GM23338 (cell line): ENCODE results near the gene PTPRO. TPM values are rescaled to one million over a fixed set of nuclear protein-coding genes. Genes with fewer than 3 reads are reported as not detected.

Experiments
- ATAC-seq: fragments of 200-7000 bp; cut with Tn5 transposase; 3 replicates; pipeline ENCODE4 v1.9.1; 2020
- DNase-seq: peaks from one replicate; pipeline ENCODE4 v3.0.0-alpha.2; 2015; ENCODE audit warnings: low spot score
- H2AFZ ChIP-seq: fragments of 200-600 bp; sonication (generic); 2 replicates; pipeline ENCODE4 v1.8.0; 2016; ENCODE audit warnings: antibody characterized with exemption, mild to moderate bottlenecking, moderate library complexity
- H3F3A ChIP-seq: fragments of 200-600 bp; sonication (generic); replicated peaks from 2 replicates; pipeline ENCODE4 v1.8.0; 2017; ENCODE audit warnings: antibody characterized with exemption, mixed run types, low read depth
- H3K27ac ChIP-seq: fragments of 200-600 bp; sonication (generic); 2 replicates; pipeline ENCODE4 v1.6.1; 2016; ENCODE audit warnings: low read depth
- H3K27me3 ChIP-seq: fragments of 200-600 bp; sonication (generic); 2 replicates; pipeline ENCODE4 v1.8.0; 2016; ENCODE audit warnings: mild to moderate bottlenecking, mixed run types, moderate library complexity; ENCODE audit not compliant: insufficient read depth
- H3K36me3 ChIP-seq: fragments of 200-600 bp; sonication (generic); 2 replicates; pipeline ENCODE4 v1.8.0; 2016; ENCODE audit warnings: mild to moderate bottlenecking; ENCODE audit not compliant: insufficient read depth
- H3K4me1 ChIP-seq: fragments of 200-600 bp; sonication (generic); 2 replicates; pipeline ENCODE4 v1.8.0; 2016; ENCODE audit warnings: mild to moderate bottlenecking, moderate library complexity; ENCODE audit not compliant: insufficient read depth
- H3K4me2 ChIP-seq: fragments of 200-600 bp; sonication (generic); 2 replicates; pipeline ENCODE4 v1.7.1; 2017; ENCODE audit warnings: mixed run types
- H3K4me3 ChIP-seq: fragments of 200-600 bp; sonication (generic); 2 replicates; pipeline ENCODE4 v1.6.1; 2016; ENCODE audit warnings: mixed run types
- H3K79me2 ChIP-seq: fragments of 200-600 bp; sonication (generic); replicated peaks from 2 replicates; pipeline ENCODE4 v1.8.0; 2017; ENCODE audit warnings: mild to moderate bottlenecking; ENCODE audit not compliant: insufficient read depth
- H3K9me2 ChIP-seq: fragments of 200-600 bp; sonication (generic); 2 replicates; pipeline ENCODE4 v1.8.0; 2017; ENCODE audit not compliant: insufficient read depth
- H4K20me1 ChIP-seq: fragments of 200-600 bp; sonication (generic); replicated peaks from 2 replicates; pipeline ENCODE4 v1.8.0; 2017; ENCODE audit warnings: mild to moderate bottlenecking; ENCODE audit not compliant: insufficient read depth
- H3K27ac Mint-ChIP-seq: 2 replicates; pipeline ENCODE4 v1.8.0; 2020; ENCODE audit warnings: inconsistent platforms, mild to moderate bottlenecking, moderate library complexity, mixed read lengths
- H3K27me3 Mint-ChIP-seq: 3 replicates; pipeline ENCODE4 v1.8.0; 2022; ENCODE audit warnings: low read depth, mild to moderate bottlenecking, moderate library complexity, mixed read lengths, inconsistent platforms; ENCODE audit not compliant: insufficient read depth, poor library complexity
- H3K36me3 Mint-ChIP-seq: 3 replicates; pipeline ENCODE4 v1.8.0; 2021; ENCODE audit warnings: low read depth, mild to moderate bottlenecking, inconsistent platforms, moderate library complexity, mixed read lengths
- H3K4me1 Mint-ChIP-seq: 3 replicates; pipeline ENCODE4 v1.8.0; 2020; ENCODE audit warnings: mild to moderate bottlenecking, inconsistent platforms, mixed read lengths
- H3K4me3 Mint-ChIP-seq: 3 replicates; pipeline ENCODE4 v1.8.0; 2021; ENCODE audit warnings: moderate library complexity, mild to moderate bottlenecking, inconsistent platforms, mixed read lengths
- H3K9me3 Mint-ChIP-seq: 3 replicates; pipeline ENCODE4 v1.8.0; 2020; ENCODE audit warnings: moderate library complexity, mild to moderate bottlenecking, inconsistent platforms, mixed read lengths
- CREB1 ChIP-seq: fragments of 250-450 bp; sonication (Bioruptor Pico); IDR thresholded peaks from 2 replicates; pipeline ENCODE4 v1.5.0; 2020; ENCODE audit warnings: low read depth, mild to moderate bottlenecking, moderate library complexity
- CTCF ChIP-seq, 2 experiments: fragments of 200-600 bp in 1 of 2; sonication (generic) in 1 of 2; conservative IDR thresholded peaks; 2 replicates each; pipeline versions ENCODE4 v1.5.1 to v1.6.1; 2016 to 2017; ENCODE audit warnings: antibody characterized with exemption in 2 of 2, low read depth in 2 of 2, mild to moderate bottlenecking in 2 of 2, moderate library complexity in 1 of 2
- EZH2phosphoT487 ChIP-seq: fragments of 200-600 bp; sonication (generic); IDR thresholded peaks from one replicate; pipeline ENCODE4 v1.8.1; 2018; ENCODE audit warnings: antibody characterized with exemption; ENCODE audit not compliant: unreplicated experiment
- JUNB ChIP-seq: IDR thresholded peaks from one replicate; pipeline ENCODE4 v1.6.1; 2016; ENCODE audit warnings: antibody characterized with exemption; ENCODE audit not compliant: unreplicated experiment
- NANOG ChIP-seq: IDR thresholded peaks from 2 replicates; pipeline ENCODE4 v1.6.1; 2016; ENCODE audit warnings: antibody characterized with exemption, borderline replicate concordance
- REST ChIP-seq: IDR thresholded peaks from one replicate; pipeline ENCODE4 v1.6.1; 2018; ENCODE audit warnings: antibody characterized with exemption; ENCODE audit not compliant: unreplicated experiment
- STAT1 ChIP-seq: IDR thresholded peaks from one replicate; pipeline ENCODE4 v1.6.1; 2016; ENCODE audit warnings: antibody characterized with exemption; ENCODE audit not compliant: unreplicated experiment
- ZNF114 ChIP-seq: fragments of 250-450 bp; sonication (Bioruptor Pico); IDR thresholded peaks from 2 replicates; pipeline ENCODE4 v1.5.0; 2020; ENCODE audit warnings: mild to moderate bottlenecking, moderate library complexity
- ZNF331 ChIP-seq: fragments of 250-450 bp; sonication (Bioruptor Pico); IDR thresholded peaks from 2 replicates; pipeline ENCODE4 v1.5.0; 2020; ENCODE audit warnings: low read depth, mild to moderate bottlenecking, moderate library complexity
- ZNF462 ChIP-seq: fragments of 250-450 bp; sonication (Bioruptor Pico); IDR thresholded peaks from 2 replicates; pipeline ENCODE4 v1.5.0; 2020; ENCODE audit warnings: mild to moderate bottlenecking, moderate library complexity
- polyA plus RNA-seq: library from polyadenylated mRNA; unstranded; fragments of >200 nt; fragmentation: Nextera tagmentation; extraction: Ambion mirVana; gene quantifications from 2 replicates; pipeline ENCODE4 v1.2.1, GENCODE V29; 2016
- total RNA-seq: library from RNA; depleted of rRNA; stranded (reverse); fragments of >200 nt; shearing (Covaris generic); gene quantifications from 2 replicates; pipeline ENCODE4 v1.2.3, GENCODE V29; 2014

PTPRO gene
- total and polyA plus RNA-seq, 2 experiments from 2014 or later = 1.4 to 1.5 TPM

- H3K36me3 ChIP-seq = no peaks in the 10 kb centered on the region
- peak overlapping the region; percentile 85 for H2AFZ ChIP-seq
- H3K4me2 ChIP-seq = no peak overlapping the region
- no peak overlapping the region for H3K27ac ChIP-seq
- no peaks in the 10 kb centered on the region for H4K20me1 ChIP-seq
- 0 out of 2 replicates have a peak, but pooled peaks cover 3% of the 10 kb centered on the region for H3K9me2 ChIP-seq
- DNase-seq (no peak), ATAC-seq (no peak)
- Mint-ChIP-seq H3K27ac (no peak overlapping the region), H3K4me3 (no peak overlapping the region), H3K27me3 (no peaks in the 10 kb centered on the region), H3K9me3 (no peaks in the 10 kb centered on the region), H3K4me1 (peaks cover 2% of the 10 kb centered on the region; the same call in 1 of the 3 replicates), H3K36me3 (no peaks in the 10 kb centered on the region)
- no peaks in the 10 kb centered on the region for H3F3A ChIP-seq
- H3K4me1 ChIP-seq = peaks cover 3% of the 10 kb centered on the region; the same call in 1 of the 2 replicates
- no peak for TF ChIP-seq STAT1
- TF ChIP-seq ZNF462 (CRISPR knock-in tag) = no peak
- TF ChIP-seq EZH2phosphoT487 = no peak
- no peak for TF ChIP-seq ZNF331
- no peak for TF ChIP-seq ZNF114 (CRISPR knock-in tag)
- no peak for TF ChIP-seq NANOG
- H3K4me3 ChIP-seq = no peak overlapping the region
- no peaks in the 10 kb centered on the region for H3K79me2 ChIP-seq
- no peaks in the 10 kb centered on the region for H3K27me3 ChIP-seq
Observed at GRCh38 chr12:15535352-15535781, 213.1 kb downstream of the PTPRO start.

GRCh38 chr12:15536446-15536845, 214.1 kb downstream of the PTPRO start:
- Mint-ChIP-seq H3K27me3 (no peaks in the 10 kb centered on the region), H3K36me3 (no peaks in the 10 kb centered on the region), H3K27ac (no peak overlapping the region), H3K4me1 (peaks cover 2% of the 10 kb centered on the region; the same call in 1 of the 3 replicates), H3K9me3 (no peaks in the 10 kb centered on the region), H3K4me3 (no peak overlapping the region)
- no peak for ATAC-seq
- H2AFZ ChIP-seq = peak overlapping the region; percentile 25; the same call in 1 of the 2 replicates
- H3K27me3 ChIP-seq = no peaks in the 10 kb centered on the region
- DNase-seq = no peak
- H3K79me2 ChIP-seq = no peaks in the 10 kb centered on the region
- H3K4me2 ChIP-seq = no peak overlapping the region
- H3K4me3 ChIP-seq = no peak overlapping the region
- peaks cover 3% of the 10 kb centered on the region; the same call in 1 of the 2 replicates for H3K4me1 ChIP-seq
- H3K36me3 ChIP-seq = no peaks in the 10 kb centered on the region
- 0 out of 2 replicates have a peak, but pooled peaks cover 3% of the 10 kb centered on the region for H3K9me2 ChIP-seq
- H3K27ac ChIP-seq = no peak overlapping the region
- H3F3A ChIP-seq = no peaks in the 10 kb centered on the region
- no peak for TF ChIP-seq EZH2phosphoT487
- no peak for TF ChIP-seq ZNF114 (CRISPR knock-in tag)
- TF ChIP-seq CTCF (conservative IDR thresholded peaks at IDR 0.05; ENCODE audit: low read depth in 2 of 2) = no peak
- no peak for TF ChIP-seq REST
- no peak for TF ChIP-seq JUNB
- TF ChIP-seq CREB1 (CRISPR knock-in tag) = no peak
- no peak for TF ChIP-seq STAT1
- TF ChIP-seq NANOG = no peak
- TF ChIP-seq ZNF331 = no peak
- H4K20me1 ChIP-seq = no peaks in the 10 kb centered on the region
